ENCODE measurements around the gene ANGPTL5.
"Not testable (repeated sequence)": the region's sequence is repeated elsewhere in the genome, so short reads cannot be mapped to it uniquely, and the experiment has no call there.

The ANGPTL5 gene

DNA sequence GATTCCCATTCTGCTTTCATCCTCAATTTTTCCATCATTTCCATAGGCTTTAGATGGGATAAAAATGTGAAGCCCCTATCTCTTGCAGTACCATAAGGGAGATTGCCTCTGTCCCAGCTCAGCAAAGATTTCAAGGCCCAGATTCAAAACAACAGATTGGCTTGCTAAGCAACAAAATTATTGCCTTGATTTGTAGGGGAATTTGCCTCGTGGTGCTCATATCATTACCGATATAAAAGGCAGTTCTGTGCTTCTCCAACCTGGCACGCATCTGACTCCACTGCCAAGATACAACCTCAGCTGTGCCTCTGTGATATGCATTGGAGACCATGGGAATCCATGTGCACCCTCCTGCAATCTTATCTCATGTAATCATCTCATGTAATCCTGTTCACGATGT lies 26.6 kb downstream of the ANGPTL5 start:
- DNase-seq (ENCODE audit: low read depth in 2 of 2) = no peak

DNA sequence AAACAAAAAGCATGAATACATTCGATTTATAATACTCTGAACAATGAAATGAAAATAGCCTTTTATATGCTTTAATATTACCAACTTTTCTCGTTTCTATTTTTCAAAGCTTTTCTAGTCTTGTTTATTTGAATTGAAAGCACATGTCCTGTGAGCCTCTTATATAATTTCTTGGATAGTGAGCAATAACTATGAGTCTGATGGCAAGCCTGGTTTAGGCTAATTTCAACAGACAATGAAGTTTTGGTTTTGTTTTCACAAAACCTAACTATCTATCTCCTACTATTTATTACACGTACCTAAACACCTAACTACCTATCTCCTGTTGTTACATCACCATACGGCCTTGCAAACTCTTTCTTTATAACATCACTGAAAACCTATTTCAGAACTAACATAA lies 30.7 kb downstream of the ANGPTL5 start:
- DNase-seq (ENCODE audit: low read depth in 2 of 2) = no peak

DNA sequence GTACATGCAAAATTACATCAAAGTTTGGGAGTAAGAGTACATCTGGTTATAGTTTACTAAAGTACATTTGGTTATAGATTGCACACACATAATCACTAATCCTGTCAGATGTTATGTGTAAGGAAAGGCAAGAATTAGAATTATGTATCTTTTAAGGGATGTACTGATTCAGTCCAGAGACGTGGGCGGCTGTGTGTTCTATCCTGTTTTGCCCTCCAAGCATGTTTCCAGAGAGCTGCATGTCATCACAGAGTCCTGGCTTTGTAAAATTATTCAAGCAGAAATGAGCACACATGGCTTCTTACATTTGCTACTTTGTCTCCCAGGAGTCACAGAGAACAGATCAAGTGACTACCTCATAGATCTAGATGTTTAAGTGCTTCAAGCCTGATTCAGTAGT lies 34.7 kb downstream of the ANGPTL5 start:
- no peak for DNase-seq (ENCODE audit: low read depth in 2 of 2)

DNA sequence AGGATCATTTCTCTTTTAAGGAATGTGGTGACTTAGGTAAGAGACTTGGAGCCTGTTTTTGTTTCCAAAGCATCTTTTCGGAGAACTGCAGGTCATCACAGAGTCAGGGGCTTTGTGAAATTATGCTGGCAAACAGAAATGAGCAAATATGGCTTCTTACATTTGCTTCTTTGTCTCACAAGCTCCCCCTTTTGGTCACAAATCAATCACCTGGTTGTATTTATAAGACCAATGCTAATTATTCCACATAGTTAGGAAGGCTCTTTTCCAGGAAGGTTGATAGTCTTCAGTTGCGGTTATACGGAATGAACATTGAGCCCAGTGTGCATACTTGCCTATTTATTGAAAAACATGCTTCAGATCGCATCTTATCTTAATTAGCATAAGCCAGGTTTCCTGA lies 36.1 kb downstream of the ANGPTL5 start:
- DNase-seq (ENCODE audit: low read depth in 2 of 2) = no peak

DNA sequence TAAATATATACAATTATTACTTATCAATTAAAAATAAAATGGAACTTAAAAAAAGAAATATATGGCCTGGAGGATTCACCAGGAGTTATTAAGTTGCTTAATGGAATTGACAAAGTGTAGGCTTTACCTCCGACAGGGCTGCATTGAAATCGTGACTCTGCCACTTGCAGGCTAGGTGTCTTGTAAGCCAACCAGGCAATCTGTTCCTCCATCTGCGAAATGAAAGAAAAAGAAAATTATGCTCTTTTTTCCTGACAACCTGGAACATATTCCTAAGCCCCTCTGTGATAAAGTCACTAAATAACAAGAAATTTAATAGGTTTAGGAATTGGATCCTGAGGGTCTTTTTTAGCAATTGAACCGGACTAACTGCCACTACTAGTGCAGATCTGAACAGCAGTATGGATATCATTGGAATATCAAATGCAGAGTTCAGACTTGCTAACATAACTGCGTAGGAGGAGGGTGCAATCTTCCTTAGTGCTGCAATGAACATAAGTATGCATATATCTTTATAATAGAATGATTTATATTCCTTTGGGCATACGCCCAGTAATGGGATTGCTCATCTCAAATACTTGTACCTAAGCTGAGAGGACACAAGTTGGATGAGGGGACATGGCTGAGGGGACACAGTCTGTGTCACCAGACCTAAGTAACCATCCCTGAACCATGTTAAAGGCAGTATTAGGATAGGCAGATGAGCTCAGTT lies 44.0 kb downstream of the ANGPTL5 start:
- DNase-seq (ENCODE audit: low read depth in 2 of 2) = no peak

DNA sequence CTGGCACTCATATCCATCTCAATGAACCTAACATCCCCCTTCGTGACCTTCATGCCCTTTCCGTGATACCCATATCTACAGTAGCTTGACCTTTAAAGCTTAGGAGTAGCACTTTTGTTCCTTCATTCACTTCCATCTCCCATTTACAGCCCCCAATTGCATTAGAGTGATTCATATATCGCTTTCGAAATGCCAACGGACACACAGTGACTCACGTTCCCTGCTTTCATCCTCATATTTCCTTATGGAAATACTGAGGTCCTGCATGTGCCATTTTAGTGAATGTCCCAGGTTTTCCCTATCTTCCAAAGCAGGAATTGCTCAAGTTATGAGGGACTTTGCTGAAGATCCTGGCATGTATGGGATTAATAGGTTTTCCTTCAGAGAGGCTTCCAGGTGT lies 45.8 kb downstream of the ANGPTL5 start:
- DNase-seq (ENCODE audit: low read depth in 2 of 2) = no peak

DNA sequence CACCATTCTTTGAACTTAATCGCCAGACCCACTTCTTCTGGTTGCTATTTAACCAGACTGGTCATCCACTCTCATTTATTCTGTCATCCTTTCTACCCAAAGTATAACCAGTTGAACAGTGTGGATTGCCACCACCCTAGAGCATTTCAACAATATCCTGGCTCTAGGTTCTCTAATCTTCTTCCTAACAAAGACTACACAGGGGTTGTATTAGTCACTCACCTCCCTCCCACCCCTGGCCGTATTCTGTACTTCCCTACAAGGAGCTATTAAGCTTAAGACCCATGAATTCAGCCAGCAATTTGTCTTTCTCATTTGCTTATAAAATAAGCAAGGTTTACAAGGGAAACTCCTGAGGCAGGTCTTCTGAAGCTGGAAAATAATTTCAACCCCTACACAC lies 48.4 kb downstream of the ANGPTL5 start:
- no peak for DNase-seq (ENCODE audit: low read depth in 2 of 2)

DNA sequence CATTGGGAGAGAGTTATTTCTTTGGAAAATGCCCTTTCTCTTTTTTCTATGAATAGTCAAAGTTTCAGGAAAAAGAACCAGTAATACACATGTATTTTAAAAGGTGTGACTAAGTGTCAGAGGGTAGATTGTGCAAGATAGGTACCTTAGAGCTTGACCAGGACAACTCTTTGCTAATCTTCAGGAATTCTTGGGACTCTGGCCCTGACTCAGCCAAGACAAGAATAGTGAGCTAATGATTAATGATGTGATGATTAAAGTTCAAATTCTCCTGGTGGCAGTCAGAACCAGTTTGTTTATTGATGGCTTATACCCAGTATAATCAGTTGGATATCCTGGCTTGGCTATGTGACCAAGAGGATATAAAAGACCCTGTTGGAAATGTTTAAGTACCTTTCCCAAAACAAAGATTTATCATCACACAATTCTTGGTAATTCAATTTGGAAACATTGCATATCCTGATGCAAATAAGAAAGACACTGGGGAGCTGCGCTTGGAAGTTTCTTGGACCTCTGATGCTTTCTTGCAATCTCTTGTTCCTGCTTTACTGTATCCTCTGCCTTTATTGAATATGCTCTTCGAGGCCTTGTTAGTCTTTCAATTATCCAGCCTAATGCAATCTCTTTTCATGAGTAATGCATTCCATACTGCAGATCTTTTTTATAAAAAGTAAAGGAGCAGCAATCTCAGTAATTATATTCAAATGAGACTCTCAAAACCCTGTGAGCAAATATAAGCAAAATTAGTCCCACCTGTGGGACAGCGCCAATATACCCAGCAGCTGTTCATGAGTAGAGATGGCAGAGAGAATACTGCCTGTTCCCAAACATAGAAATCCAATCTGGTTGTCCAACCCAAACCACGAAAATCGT lies 49.5 kb downstream of the ANGPTL5 start:
- DNase-seq (ENCODE audit: low read depth in 2 of 2) = no peak

DNA sequence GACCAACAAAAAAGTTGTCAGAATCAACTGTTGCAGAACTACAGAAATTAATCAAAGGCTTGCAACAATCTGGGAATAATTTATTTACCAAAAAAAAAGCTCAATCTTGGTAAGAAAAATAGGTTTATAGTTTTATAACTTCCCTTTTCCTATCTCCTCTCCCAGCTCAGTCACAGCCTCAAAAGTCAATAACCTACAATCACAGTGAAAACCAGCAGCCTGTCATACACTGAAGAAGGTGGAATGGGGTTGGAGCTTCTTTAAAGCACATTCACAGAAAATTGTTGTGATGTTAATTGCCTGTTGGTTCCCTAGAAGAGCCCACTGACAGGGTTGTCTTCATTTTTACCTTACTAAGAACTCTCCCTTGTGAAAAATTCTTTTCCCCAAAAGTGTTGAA lies 52.2 kb downstream of the ANGPTL5 start:
- DNase-seq (ENCODE audit: low read depth in 2 of 2) = no peak

DNA sequence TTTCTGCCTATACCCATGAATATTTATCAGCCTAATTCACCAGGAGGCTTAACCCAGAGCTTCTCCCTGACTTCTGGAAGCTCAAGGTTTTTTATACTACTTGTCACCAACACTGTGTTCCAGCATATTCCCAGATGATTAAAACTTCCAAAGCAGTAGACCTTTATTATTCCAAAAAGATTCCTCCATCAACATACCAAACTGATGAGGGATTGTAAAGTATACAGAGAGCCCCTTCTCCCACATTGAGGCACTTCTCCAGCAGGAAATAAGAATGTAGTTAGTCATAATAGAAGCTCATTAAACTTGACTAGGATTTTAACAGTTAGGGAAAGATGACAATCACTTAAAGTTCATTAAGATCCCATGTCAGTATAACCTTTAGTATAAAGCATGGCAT lies 53.0 kb downstream of the ANGPTL5 start:
- DNase-seq (ENCODE audit: low read depth in 2 of 2) = no peak

DNA sequence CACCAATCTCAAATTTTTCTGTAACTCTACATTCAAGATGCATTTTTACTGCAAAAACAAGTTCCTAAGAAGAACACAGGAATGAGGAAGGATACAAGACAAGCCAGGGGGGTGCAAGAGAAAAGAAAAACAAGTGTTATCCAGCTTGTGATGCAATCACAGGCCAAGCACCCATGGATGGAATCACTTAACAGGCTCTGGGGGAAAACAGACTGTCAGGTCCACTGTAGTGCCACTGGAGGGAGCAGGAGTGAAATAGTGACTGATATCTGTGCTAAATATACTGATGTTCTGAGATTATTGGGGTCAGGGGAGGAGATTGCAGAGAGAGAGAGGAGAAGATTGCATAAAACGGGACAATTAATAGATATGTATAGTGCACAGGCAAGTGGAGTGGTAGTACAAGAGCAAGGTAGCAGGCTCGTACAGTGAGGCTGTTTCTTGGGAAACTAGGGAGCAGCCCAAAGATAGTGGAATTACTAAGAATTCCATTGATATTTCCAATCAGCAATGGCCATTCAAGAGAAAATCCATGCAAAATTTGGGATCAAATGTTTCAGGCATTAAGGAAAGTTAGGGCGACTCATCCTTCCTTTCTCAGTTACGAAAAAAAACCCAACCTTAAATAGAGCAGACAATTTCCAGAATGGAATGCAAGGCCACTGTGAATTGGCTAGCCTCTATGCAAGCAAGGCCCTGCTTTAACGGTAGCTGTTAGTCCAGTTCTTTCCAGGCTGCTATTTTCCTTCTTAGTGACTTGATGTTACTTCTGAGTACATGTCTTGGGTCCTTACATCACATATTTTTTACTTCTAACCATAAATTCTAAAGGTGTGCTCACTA lies 53.7 kb downstream of the ANGPTL5 start:
- DNase-seq (ENCODE audit: low read depth in 2 of 2) = no peak

DNA sequence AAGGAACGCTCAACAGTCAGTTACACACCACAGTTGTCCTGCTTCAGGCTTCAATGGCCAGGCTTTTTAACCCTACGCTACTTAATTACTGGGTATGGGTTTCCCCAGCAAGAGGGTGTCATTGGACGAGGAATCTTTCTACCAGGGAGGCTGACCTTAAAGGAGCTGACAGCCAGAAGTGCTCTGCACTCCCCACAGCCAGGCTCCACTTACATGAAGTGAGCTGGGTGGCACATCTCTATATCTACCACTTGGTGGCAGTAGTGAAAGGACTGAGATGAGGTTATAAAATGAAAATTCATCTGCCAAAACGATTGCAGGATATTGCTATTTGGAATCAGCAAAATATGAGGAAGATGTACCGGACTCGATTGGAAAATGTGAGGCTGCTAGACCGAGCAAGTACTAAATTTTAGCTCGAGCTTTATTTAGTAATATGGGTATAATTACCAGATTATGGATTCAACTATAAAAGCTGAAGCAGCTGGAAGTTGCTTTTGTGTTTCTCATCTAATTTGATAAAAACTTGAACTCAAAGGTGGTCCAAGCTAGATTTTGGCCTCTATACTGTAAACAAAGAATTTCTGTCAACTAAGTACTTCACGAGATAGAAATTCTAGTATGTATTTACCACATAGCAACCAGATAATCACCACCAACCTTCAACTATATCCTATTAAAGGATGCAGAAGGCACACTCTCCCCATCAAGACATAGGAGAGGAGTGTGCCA lies 55.5 kb downstream of the ANGPTL5 start:
- no peak for DNase-seq (ENCODE audit: low read depth in 2 of 2)

DNA sequence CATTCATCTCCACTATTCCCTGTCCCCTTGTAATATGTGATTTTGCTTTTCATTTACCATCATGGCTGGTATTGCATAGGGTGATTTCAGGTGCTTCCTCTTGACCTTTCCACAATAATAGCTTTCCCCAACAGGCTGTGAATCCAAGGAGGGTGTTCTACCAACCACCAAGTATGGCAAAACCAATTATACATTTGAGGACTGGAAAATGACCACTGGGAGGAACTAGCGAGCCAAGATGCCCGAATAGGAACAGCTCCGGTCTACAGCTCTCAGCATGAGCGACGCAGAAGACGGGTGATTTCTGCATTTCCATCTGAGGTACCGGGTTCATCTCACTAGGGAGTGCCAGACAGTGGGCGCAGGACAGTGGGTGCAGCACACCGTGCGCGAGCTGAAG lies 64.1 kb downstream of the ANGPTL5 start:
- not testable (repeated sequence) for DNase-seq (ENCODE audit: low read depth in 2 of 2)

DNA sequence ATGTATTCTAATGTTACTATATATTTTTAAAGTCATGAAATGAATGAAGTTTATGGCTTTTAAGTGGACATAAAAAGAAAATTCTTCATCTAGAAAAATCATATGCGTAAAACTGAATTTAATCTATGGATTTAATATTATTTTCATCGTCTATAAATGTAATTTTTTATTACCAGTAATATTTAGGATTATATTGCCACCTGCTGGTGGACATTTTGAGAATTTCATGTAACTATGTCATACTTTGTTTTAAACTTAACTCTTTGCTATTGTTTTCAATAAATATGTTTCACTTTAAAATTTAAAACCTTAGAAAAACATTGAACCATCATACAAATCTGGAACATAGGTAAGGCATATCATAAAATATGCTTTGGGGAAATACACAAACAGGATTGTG lies 68.1 kb downstream of the ANGPTL5 start:
- no peak for DNase-seq (ENCODE audit: low read depth in 2 of 2)

DNA sequence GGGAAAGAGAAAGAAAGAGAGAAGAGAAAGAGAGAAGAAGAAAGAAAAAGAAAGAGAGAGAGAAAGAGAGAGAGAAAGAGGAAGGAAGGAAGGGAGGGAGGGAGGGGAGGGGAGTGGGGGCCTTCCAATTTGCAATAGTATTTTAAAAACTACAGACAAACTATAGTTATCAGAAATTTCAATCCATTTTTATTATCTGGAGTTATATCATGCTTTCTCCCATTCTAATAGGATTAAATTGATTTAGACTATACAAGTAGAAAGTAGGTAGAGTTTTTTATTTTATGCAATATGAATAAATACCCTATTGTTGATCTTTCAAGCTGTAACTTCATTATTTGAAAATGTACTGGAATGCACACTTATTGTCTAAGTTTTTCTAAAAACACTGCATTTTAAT lies 71.7 kb downstream of the ANGPTL5 start:
- no peak for DNase-seq (ENCODE audit: low read depth in 2 of 2)

DNA sequence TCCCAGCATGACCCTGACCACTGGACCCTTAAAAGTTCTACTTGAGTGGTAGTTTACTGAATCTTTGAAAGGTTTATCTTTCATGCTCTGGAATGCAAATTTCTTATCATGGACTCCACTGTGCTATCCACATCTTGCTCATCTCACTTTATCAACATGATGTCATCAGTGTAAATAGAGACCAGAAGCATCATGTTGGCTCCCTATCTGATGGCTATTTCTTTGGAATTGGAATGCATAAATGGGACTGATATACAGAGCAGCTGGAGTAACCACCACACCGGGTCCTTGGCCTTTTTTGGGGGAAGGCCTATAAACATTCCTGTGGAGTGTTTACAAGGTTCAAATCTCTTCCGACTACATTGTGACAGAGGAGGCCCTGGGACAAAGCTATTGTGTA lies 75.6 kb downstream of the ANGPTL5 start:
- DNase-seq (ENCODE audit: low read depth in 2 of 2) = no peak
